GM12892 (cell line): ENCODE data around the gene DMBX1.

Source experiments
- DNase-seq: peaks from one replicate; pipeline ENCODE4 v3.0.0; 2011; ENCODE audit not compliant: insufficient read length
- FAIRE-seq: peaks from 2 replicates; lab custom pipeline; 2011; peaks lifted over from hg19 to GRCh38; lab: Jason Lieb, UNC
- POLR2A ChIP-seq: IDR thresholded peaks from 2 replicates; pipeline ENCODE4 v1.6.1; 2011; ENCODE audit warnings: low read depth, low read length, control low read depth
- POLR2AphosphoS5 ChIP-seq: IDR thresholded peaks from 2 replicates; pipeline ENCODE4 v1.6.1; 2011; ENCODE audit warnings: low read depth, low read length, control low read depth
- TAF1 ChIP-seq: IDR thresholded peaks from 2 replicates; pipeline ENCODE4 v1.6.1; 2011; ENCODE audit warnings: low read depth, mild to moderate bottlenecking, control low read depth, low read length, borderline replicate concordance

Gene DMBX1

GRCh38 chr1:46497020-46497419 is 7.4 kb downstream of the DMBX1 start:
- no peak for TF ChIP-seq TAF1
- no peak for TF ChIP-seq POLR2A
- TF ChIP-seq POLR2AphosphoS5, result no peak
- DNase-seq (no peak), FAIRE-seq (no peak)

GRCh38 chr1:46497665-46498064 is 8.0 kb downstream of the DMBX1 start:
- no peak for TF ChIP-seq TAF1
- TF ChIP-seq POLR2AphosphoS5, result no peak
- no peak for TF ChIP-seq POLR2A
- FAIRE-seq, result no peak
- no peak for DNase-seq

- TF ChIP-seq POLR2A (no peak), POLR2AphosphoS5 (no peak), TAF1 (no peak)
- DNase-seq (no peak), FAIRE-seq (no peak)
Observed at GRCh38 chr1:46501528-46501927, 11.9 kb downstream of the DMBX1 start.

GRCh38 chr1:46503421-46503820 is 13.8 kb downstream of the DMBX1 start:
- FAIRE-seq, result no peak
- TF ChIP-seq POLR2A (no peak), TAF1 (no peak), POLR2AphosphoS5 (no peak)
- DNase-seq, result no peak

GRCh38 chr1:46506470-46507219 is 17.0 kb downstream of the DMBX1 start:
- FAIRE-seq, result no peak
- TF ChIP-seq TAF1 (no peak), POLR2AphosphoS5 (no peak), POLR2A (no peak)
- no peak for DNase-seq

GRCh38 chr1:46508757-46509156 is 19.1 kb downstream of the DMBX1 start:
- FAIRE-seq, result no peak
- no peak for DNase-seq
- no peak for TF ChIP-seq POLR2AphosphoS5
- TF ChIP-seq TAF1, result no peak
- TF ChIP-seq POLR2A, result no peak

GRCh38 chr1:46510341-46510997 is 20.8 kb downstream of the DMBX1 start:
- TF ChIP-seq POLR2A (no peak), TAF1 (no peak)
- FAIRE-seq (no peak), DNase-seq (no peak)

GRCh38 chr1:46510998-46511365 is 21.3 kb downstream of the DMBX1 start:
- DNase-seq, result no peak
- TF ChIP-seq TAF1, result no peak
- no peak for TF ChIP-seq POLR2AphosphoS5
- TF ChIP-seq POLR2A, result no peak
- no peak for FAIRE-seq

- FAIRE-seq, result no peak
- TF ChIP-seq TAF1 (no peak), POLR2AphosphoS5 (no peak), POLR2A (no peak)
Observed at GRCh38 chr1:46512135-46512791, 22.6 kb downstream of the DMBX1 start.

GRCh38 chr1:46512792-46513190 is 23.2 kb downstream of the DMBX1 start:
- no peak for FAIRE-seq
- DNase-seq, result no peak
- TF ChIP-seq POLR2AphosphoS5 (no peak), POLR2A (no peak), TAF1 (no peak)

More at GRCh38 chr1:46512135-46512791, 22.6 kb downstream of the DMBX1 start:
- no peak for DNase-seq

- no peak for DNase-seq
- no peak for FAIRE-seq
- TF ChIP-seq POLR2A (no peak), POLR2AphosphoS5 (no peak), TAF1 (no peak)
Observed at GRCh38 chr1:46513536-46513935, 23.9 kb downstream of the DMBX1 start.

- TF ChIP-seq POLR2A (no peak), POLR2AphosphoS5 (no peak), TAF1 (no peak)
- no peak for FAIRE-seq
- no peak for DNase-seq
Observed at GRCh38 chr1:46515576-46515975, 25.9 kb downstream of the DMBX1 start.
